ENCODE data around the gene LAIR2.

Gene LAIR2

GRCh38 chr19:54521860-54522513 is 19.4 kb downstream of the LAIR2 start:
- peaks cover 10% of the 10 kb centered on the region for H3K27me3 ChIP-seq (ENCODE audit: insufficient read depth, low read length, poor library complexity)
- no peak overlapping the region for H3K4me2 ChIP-seq (ENCODE audit: insufficient read depth, low read length)
- no peak for TF ChIP-seq CTCF (IDR thresholded peaks at IDR 0.05; ENCODE audit: borderline replicate concordance, extremely low read depth, low read length, poor library complexity, severe bottlenecking)
- TF ChIP-seq EZH2 (IDR thresholded peaks at IDR 0.05; ENCODE audit: borderline replicate concordance, low read depth, low read length, severe bottlenecking) = no peak

GRCh38 chr19:54523403-54523802 is 20.8 kb downstream of the LAIR2 start:
- TF ChIP-seq EZH2 (IDR thresholded peaks at IDR 0.05; ENCODE audit: borderline replicate concordance, low read depth, low read length, severe bottlenecking) (no peak), CTCF (IDR thresholded peaks at IDR 0.05; ENCODE audit: borderline replicate concordance, extremely low read depth, low read length, poor library complexity, severe bottlenecking) (no peak)
- H3K27me3 ChIP-seq (ENCODE audit: insufficient read depth, low read length, poor library complexity) = peaks cover 7% of the 10 kb centered on the region
- no peak overlapping the region for H3K27ac ChIP-seq (ENCODE audit: low read length)
- DNase-seq (no peak), ATAC-seq (ENCODE audit: insufficient read depth, low read depth) (no peak)
- H3K4me1 ChIP-seq (ENCODE audit: insufficient read depth, low read length) = no peaks in the 10 kb centered on the region; the same call in 1 of the 2 replicates
- no peaks in the 10 kb centered on the region for H3K36me3 ChIP-seq (ENCODE audit: insufficient read depth, low read length)
- H4K20me1 ChIP-seq (ENCODE audit: insufficient read depth, low read length) = peaks cover 5% of the 10 kb centered on the region; the same call in 1 of the 2 replicates
- no peak overlapping the region for H3K9ac ChIP-seq (ENCODE audit: low read depth, low read length)
- H2AFZ ChIP-seq (ENCODE audit: low read depth, low read length) = no peak overlapping the region
- no peaks in the 10 kb centered on the region for H3K9me3 ChIP-seq (ENCODE audit: insufficient read depth, low read length, severe bottlenecking)
- no peak overlapping the region for H3K4me2 ChIP-seq (ENCODE audit: insufficient read depth, low read length)
- no peak overlapping the region for H3K4me3 ChIP-seq (ENCODE audit: low read depth in 1 of 2, low read length in 2 of 2)
- no peaks in the 10 kb centered on the region for H3K79me2 ChIP-seq (ENCODE audit: insufficient read depth, low read length)

More at GRCh38 chr19:54521860-54522513, 19.4 kb downstream of the LAIR2 start:
- H2AFZ ChIP-seq (ENCODE audit: low read depth, low read length) = no peak overlapping the region
- DNase-seq = no peak
- no peak overlapping the region for H3K4me3 ChIP-seq (ENCODE audit: low read depth in 1 of 2, low read length in 2 of 2)
- H3K79me2 ChIP-seq (ENCODE audit: insufficient read depth, low read length) = no peaks in the 10 kb centered on the region
- no peak overlapping the region for H3K9ac ChIP-seq (ENCODE audit: low read depth, low read length)
- no peaks in the 10 kb centered on the region; the same call in 1 of the 2 replicates for H3K4me1 ChIP-seq (ENCODE audit: insufficient read depth, low read length)
- H4K20me1 ChIP-seq (ENCODE audit: insufficient read depth, low read length) = peaks cover 7% of the 10 kb centered on the region; the same call in 1 of the 2 replicates
- no peak for ATAC-seq (ENCODE audit: insufficient read depth, low read depth)
- no peaks in the 10 kb centered on the region for H3K36me3 ChIP-seq (ENCODE audit: insufficient read depth, low read length)
- no peaks in the 10 kb centered on the region for H3K9me3 ChIP-seq (ENCODE audit: insufficient read depth, low read length, severe bottlenecking)
- no peak overlapping the region for H3K27ac ChIP-seq (ENCODE audit: low read length)

- peaks cover 2% of the 10 kb centered on the region for H3K27me3 ChIP-seq (ENCODE audit: insufficient read depth, low read length, poor library complexity)
- H3K27ac ChIP-seq (ENCODE audit: low read length) = no peak overlapping the region
- TF ChIP-seq EZH2 (IDR thresholded peaks at IDR 0.05; ENCODE audit: borderline replicate concordance, low read depth, low read length, severe bottlenecking) (no peak), CTCF (IDR thresholded peaks at IDR 0.05; ENCODE audit: borderline replicate concordance, extremely low read depth, low read length, poor library complexity, severe bottlenecking) (no peak)
- H4K20me1 ChIP-seq (ENCODE audit: insufficient read depth, low read length) = peaks cover 4% of the 10 kb centered on the region; the same call in 1 of the 2 replicates
- no peak overlapping the region for H3K9ac ChIP-seq (ENCODE audit: low read depth, low read length)
- H3K4me3 ChIP-seq (ENCODE audit: low read depth in 1 of 2, low read length in 2 of 2) = no peak overlapping the region
- no peaks in the 10 kb centered on the region for H3K36me3 ChIP-seq (ENCODE audit: insufficient read depth, low read length)
- no peak overlapping the region for H2AFZ ChIP-seq (ENCODE audit: low read depth, low read length)
- ATAC-seq (ENCODE audit: insufficient read depth, low read depth) = no peak
- DNase-seq = no peak
- no peaks in the 10 kb centered on the region; the same call in 1 of the 2 replicates for H3K4me1 ChIP-seq (ENCODE audit: insufficient read depth, low read length)
- no peaks in the 10 kb centered on the region for H3K79me2 ChIP-seq (ENCODE audit: insufficient read depth, low read length)
- H3K9me3 ChIP-seq (ENCODE audit: insufficient read depth, low read length, severe bottlenecking) = no peaks in the 10 kb centered on the region
- H3K4me2 ChIP-seq (ENCODE audit: insufficient read depth, low read length) = no peak overlapping the region
Observed at GRCh38 chr19:54525636-54526035, 23.0 kb downstream of the LAIR2 start.
